RPMI8226 (cell line): ENCODE data around the gene THBS3.
A peak's percentile ranks its signal among the peaks of the same experiment; 100 is the strongest.

Experiments used
- DNase-seq: peaks from one replicate; pipeline ENCODE4 v3.0.0-alpha.2; 2015

The THBS3 gene

DNA sequence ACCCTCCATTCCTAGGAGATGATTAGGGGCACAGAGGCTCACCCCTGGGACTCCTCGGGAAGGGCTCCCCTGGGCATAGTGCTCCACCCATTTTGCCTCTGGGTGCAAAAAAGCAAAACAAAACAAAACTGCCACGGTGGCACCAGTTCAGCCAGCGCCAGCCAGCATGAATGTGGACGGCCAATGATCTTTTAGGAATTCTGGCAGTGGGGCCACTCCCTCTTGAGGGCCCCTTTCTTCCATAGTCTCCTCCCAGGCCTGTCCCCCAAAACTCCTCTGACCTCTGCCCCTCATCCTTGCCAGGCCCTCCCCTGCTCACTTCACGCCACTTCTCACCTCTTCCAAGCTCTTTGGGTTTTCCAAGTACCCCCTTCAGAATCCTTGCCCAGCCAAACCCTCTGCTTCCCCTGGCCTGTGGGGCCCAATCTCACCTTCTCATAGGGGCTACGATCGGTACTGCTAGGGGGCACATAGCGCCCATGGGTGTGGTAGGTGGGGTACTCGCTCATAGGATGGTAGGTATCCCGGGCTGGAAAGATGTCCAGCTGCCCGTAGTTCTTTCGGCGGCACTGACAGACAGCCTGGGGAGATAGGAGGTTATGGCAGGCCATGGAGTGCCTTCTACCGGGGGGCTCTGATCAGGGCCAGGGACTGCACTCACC lies 20.8 kb downstream of the THBS3 start:
- DNase-seq: no peak

- peak; percentile 57 for DNase-seq
Measured at GRCh38 chr1:155186067-155186793, 21.5 kb downstream of the THBS3 start.

GRCh38 chr1:155185783-155186066 lies 22.0 kb downstream of the THBS3 start:
- no peak for DNase-seq

DNA sequence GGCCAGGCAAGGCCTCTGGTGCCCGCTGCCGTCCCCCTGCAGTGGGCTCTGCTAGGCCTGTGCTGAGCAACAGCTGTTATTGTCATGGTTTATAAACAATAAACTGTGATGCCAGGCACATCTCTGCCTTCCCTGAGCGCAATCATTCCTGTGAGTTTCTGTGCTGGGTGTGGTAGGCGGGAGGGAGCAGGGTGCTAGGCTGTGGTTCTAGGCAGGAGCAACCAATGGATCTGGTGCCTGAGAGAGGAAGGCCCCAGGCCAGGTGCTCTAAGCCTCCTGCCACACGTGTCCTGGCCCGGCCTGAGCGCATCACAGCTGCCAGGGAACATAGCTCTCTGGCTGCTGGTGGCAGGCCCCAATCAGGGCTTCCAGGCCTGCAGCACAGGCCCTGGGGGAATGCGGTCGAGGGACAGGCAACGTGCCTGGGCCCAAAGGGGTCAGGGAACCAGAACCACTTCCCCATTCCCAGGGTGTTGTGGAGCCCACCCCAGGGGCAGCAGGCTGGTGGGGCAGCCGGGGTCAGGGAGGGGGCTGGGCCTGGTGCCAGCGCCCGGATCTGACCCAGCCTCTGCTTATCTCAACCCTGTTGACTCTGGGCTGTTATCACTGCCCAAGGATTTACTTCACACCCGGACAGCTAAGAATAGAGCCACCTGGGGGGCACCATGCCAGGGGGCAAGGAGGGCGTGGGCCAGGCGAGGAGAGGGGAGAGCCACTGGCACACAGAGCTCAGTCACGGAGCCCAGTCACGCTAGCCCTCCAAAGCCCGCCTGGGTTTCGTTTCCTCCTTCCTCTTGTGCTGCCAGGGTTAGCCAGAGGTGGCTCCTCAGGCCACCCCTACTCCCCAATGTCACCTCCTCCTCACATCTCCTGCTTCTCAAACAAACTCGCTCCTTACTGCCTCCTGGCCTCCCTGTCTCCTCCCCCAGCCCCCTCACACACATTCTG lies 22.6 kb downstream of the THBS3 start:
- DNase-seq: peak; percentile 99

DNA sequence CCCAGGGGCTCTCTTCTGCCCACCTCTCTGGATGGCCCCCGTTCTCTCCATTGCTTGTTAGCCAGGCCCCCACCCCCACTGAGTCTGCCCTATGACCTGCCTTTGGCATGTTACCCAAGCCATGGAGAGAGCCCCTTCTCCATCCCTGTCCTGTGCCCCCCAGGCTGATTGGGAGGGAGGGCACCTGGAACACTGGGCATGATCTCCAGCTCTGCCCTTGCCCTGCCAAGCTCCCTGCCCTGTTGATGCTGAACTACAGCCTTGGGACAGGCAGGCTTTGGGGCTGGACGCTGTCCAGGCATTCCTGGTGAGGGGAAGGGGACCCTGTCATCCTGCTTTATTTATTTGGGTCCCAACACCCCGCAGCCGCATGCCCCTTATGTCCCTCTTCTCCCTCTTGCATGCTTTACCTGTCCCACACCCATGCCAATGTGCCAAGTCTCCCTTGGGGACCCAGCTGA lies 23.3 kb downstream of the THBS3 start:
- DNase-seq: no peak

GRCh38 chr1:155183775-155184221 lies 23.9 kb downstream of the THBS3 start:
- no peak for DNase-seq

DNA sequence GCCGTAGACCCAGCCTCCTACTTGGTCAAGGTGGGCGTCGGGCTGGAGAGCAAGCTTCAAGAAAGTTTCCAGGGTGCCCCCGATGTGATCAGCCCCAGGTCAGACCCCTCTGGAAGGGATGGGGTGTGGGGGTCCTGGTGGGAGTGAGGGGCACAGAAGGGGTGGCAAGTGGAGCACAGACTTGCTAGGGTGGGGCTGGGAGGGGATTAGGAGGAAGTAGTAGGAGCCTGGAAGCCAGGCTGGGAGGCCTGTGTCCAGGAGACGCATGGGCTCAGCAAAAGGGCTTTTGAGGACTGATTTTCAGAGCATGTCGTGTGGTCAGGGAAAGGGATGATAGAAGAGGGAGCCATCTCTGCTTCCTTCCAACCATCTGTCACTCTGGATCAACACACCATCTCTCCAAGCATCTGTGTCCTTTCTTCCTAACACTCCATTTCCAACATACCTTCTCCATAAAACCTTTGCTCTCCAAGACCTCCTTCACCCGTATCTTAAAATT lies 25.6 kb downstream of the THBS3 start:
- no peak for DNase-seq

GRCh38 chr1:155181371-155182051 lies 26.2 kb downstream of the THBS3 start:
- no peak for DNase-seq

GRCh38 chr1:155179112-155180031 lies 28.3 kb downstream of the THBS3 start:
- no peak for DNase-seq

DNA sequence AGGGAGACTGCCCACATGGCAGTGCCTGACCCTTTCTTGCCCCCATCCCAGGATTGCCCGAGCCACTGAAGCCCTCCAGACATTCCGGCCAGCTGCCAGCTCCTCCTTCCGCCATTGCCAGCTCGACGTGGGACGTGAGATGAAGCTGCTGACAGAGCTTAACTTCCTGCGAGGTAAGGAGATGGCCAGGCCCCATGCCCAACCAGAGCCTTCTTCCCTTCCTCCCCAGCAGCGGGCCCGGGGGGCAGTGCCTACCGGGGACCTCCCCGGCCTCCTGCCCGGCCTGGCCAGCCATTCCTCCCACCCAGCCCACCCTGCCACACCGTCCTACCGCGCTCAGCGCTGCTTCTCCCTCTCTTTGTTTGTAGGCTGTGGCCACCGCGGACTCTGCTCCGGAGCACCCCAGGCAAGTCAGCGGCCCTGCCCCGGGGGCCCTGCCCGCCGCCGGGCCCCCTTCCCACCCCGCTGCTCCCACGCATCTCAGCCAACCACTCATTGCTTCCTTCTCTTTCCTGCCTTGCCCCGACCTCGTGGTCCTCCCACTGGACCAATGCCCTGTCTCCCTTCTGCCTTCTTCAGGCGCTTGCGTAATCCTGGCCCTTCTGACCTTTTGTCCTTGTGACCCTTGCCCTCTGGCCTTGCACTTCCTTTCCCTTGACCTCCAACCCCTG lies 29.1 kb downstream of the THBS3 start:
- no peak for DNase-seq

DNA sequence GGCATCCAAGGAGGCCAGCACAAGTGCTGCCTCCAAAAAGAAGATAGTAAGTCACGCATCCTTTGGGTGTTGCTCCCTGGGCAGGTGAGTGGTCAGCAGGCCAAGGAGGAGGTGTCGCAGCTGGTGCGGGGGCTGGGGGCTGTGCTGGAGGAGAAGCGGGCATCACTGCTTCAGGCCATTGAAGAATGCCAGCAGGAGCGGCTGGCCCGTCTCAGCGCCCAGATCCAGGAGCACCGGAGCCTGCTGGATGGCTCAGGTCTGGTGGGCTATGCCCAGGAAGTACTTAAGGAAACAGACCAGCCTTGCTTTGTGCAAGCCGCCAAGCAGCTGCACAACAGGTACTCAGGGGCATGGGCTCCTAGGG lies 29.8 kb downstream of the THBS3 start:
- DNase-seq: no peak

DNA sequence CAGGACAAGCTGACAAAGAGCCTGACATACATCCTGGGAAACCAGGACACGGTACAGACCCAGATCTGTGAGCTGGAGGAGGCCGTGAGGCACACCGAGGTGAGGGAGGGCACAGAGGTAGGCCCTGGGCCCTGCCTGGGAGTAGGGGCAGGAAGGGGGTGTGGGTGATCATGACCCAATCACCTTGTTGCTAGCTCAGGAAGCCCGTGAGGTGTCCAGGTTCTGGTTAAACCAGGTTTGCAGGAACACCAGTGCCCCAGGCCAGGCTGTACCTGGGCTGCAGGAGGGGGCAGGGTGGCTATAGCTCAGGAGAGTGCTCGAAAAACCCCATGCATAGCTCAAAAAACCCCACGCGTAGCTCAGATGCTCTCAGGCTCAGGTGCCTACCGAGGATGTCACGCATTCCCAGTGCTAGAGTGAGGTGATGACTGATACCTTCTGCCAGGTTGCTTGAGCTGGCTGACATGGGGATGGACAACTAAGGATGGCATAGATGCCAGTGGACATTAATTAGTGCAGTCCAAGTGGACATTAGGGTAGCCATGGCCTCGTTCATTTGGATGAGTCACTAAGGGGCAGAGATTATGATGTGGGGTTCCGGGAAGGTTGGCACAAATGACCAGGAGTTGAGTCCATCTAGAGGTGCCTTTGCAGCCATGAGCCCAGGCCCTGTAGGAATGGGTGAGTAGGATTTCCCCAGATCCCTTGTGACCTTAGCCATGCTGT lies 30.3 kb downstream of the THBS3 start:
- no peak for DNase-seq

DNA sequence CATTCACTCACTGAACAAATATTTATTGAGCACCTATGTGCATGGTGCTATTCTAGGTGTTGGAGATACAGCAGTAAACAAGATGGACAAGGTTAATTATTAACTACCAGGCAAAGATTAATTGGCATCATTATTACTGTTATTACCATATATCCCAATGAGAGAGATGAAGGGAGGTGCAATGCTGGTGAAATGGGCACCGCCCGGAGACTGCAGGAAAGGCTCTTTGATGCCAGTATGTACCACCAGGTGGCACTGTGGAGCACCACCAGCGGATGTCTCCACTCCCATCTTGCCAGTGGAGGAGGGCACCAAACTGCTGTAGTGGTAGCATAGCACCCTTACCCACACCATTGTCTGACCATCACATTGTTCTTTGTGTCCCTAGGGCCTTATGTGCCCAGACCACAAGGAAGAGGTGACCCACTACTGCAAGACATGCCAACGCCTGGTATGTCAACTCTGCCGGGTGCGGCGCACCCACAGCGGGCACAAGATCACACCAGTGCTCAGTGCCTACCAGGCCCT lies 31.1 kb downstream of the THBS3 start:
- DNase-seq: peak; percentile 92

DNA sequence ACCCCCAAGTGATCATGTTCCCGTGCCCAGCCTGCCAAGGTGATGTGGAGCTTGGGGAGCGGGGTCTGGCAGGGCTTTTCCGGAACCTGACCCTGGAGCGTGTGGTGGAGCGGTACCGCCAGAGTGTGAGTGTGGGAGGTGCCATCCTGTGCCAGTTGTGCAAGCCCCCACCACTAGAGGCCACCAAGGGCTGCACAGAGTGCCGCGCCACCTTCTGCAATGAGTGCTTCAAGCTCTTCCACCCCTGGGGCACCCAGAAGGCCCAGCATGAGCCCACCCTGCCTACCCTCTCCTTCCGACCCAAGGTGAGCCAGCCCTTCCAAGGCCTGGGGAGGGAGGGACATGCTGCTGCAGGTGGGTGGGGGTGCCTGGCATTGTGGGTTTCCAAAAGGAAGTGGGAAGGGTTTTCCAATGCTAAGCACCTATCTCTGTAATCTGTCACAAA lies 31.7 kb downstream of the THBS3 start:
- peak; percentile 75 for DNase-seq

GRCh38 chr1:155175281-155175926 lies 32.3 kb downstream of the THBS3 start:
- DNase-seq: peak; percentile 2

GRCh38 chr1:155174324-155175280 lies 33.1 kb downstream of the THBS3 start:
- peak; percentile 28 for DNase-seq

- peak; percentile 52 for DNase-seq
Measured at GRCh38 chr1:155173478-155174323, 34.0 kb downstream of the THBS3 start, which contains the start of gene TRIM46. TSS of gene TRIM46 (plus strand) at chr1:155173849. CDS start at chr1:155173967, 118 bp downstream.
